Chondrocyte (in vitro differentiated cells): Measurements from ENCODE around the gene CREB5. TPM values are rescaled to one million over a fixed set of nuclear protein-coding genes. Genes with fewer than 3 reads are reported as not detected.
A peak's percentile ranks its signal among the peaks of the same experiment; 100 is the strongest.

ENCODE experiments used
- DNase-seq: peaks from one replicate; pipeline ENCODE4 v3.0.0; 2021; ENCODE audit warnings: mixed read lengths, low spot score
- H3K27ac Mint-ChIP-seq: one replicate; pipeline ENCODE4 v1.8.0; 2021; ENCODE audit warnings: mild to moderate bottlenecking, moderate library complexity, mixed read lengths; ENCODE audit not compliant: unreplicated experiment
- H3K27me3 Mint-ChIP-seq: 2 replicates; pipeline ENCODE4 v1.8.0; 2021; ENCODE audit warnings: low read depth, mixed read lengths
- H3K36me3 Mint-ChIP-seq: 2 replicates; pipeline ENCODE4 v1.8.0; 2021; ENCODE audit warnings: low read depth, mixed read lengths
- H3K4me1 Mint-ChIP-seq: 2 replicates; pipeline ENCODE4 v1.8.0; 2021; ENCODE audit warnings: low read depth, mild to moderate bottlenecking, mixed read lengths
- H3K4me3 Mint-ChIP-seq: one replicate; pipeline ENCODE4 v1.8.0; 2021; ENCODE audit warnings: mild to moderate bottlenecking, moderate library complexity, mixed read lengths; ENCODE audit not compliant: unreplicated experiment
- H3K9me3 Mint-ChIP-seq: 2 replicates; pipeline ENCODE4 v1.8.0; 2021; ENCODE audit warnings: low read depth, mixed read lengths
- CTCF ChIP-seq: fragments of 200-600 bp; sonication (generic); IDR thresholded peaks from 2 replicates; pipeline ENCODE4 v1.5.0; 2021; ENCODE audit warnings: antibody characterized with exemption, mild to moderate bottlenecking, moderate library complexity
- total RNA-seq: library from RNA; stranded (reverse); gene quantifications from 3 replicates; pipeline ENCODE4 v1.2.1, GENCODE V29; 2021

Gene CREB5
- total RNA-seq, 1 donor from 2014 or later, result 8.2 TPM

- Mint-ChIP-seq H3K27ac (peak overlapping the region; percentile 32), H3K27me3 (no peaks in the 10 kb centered on the region), H3K9me3 (no peaks in the 10 kb centered on the region), H3K4me1 (peaks cover 20% of the 10 kb centered on the region), H3K36me3 (no peaks in the 10 kb centered on the region), H3K4me3 (no peak overlapping the region)
- DNase-seq, result no peak
- no peak for TF ChIP-seq CTCF
Measured at GRCh38 chr7:28643584-28644340, 231.4 kb downstream of the CREB5 start.

GRCh38 chr7:28645866-28646265 lies 233.5 kb downstream of the CREB5 start:
- no peaks in the 10 kb centered on the region for H3K27me3 Mint-ChIP-seq
- no peak overlapping the region for H3K27ac Mint-ChIP-seq
- peaks cover 20% of the 10 kb centered on the region for H3K4me1 Mint-ChIP-seq
- H3K36me3 Mint-ChIP-seq, result no peaks in the 10 kb centered on the region
- no peak overlapping the region for H3K4me3 Mint-ChIP-seq
- no peaks in the 10 kb centered on the region for H3K9me3 Mint-ChIP-seq
- no peak for DNase-seq
- no peak for TF ChIP-seq CTCF

GRCh38 chr7:28646376-28647075 lies 234.2 kb downstream of the CREB5 start:
- no peak for DNase-seq
- no peaks in the 10 kb centered on the region for H3K9me3 Mint-ChIP-seq
- no peaks in the 10 kb centered on the region for H3K27me3 Mint-ChIP-seq
- H3K4me1 Mint-ChIP-seq, result peaks cover 20% of the 10 kb centered on the region
- no peak overlapping the region for H3K4me3 Mint-ChIP-seq
- H3K27ac Mint-ChIP-seq, result no peak overlapping the region
- no peak for TF ChIP-seq CTCF
- H3K36me3 Mint-ChIP-seq, result no peaks in the 10 kb centered on the region

GRCh38 chr7:28647076-28647421 lies 234.7 kb downstream of the CREB5 start:
- no peak for DNase-seq
- no peaks in the 10 kb centered on the region for H3K27me3 Mint-ChIP-seq
- no peaks in the 10 kb centered on the region for H3K9me3 Mint-ChIP-seq
- no peak overlapping the region for H3K4me3 Mint-ChIP-seq
- peaks cover 19% of the 10 kb centered on the region for H3K4me1 Mint-ChIP-seq
- H3K27ac Mint-ChIP-seq, result no peak overlapping the region
- H3K36me3 Mint-ChIP-seq, result no peaks in the 10 kb centered on the region
- TF ChIP-seq CTCF, result no peak

- no peak for TF ChIP-seq CTCF
- no peaks in the 10 kb centered on the region for H3K4me1 Mint-ChIP-seq
- no peaks in the 10 kb centered on the region for H3K27me3 Mint-ChIP-seq
- H3K27ac Mint-ChIP-seq, result no peak overlapping the region
- H3K9me3 Mint-ChIP-seq, result no peaks in the 10 kb centered on the region
- no peak overlapping the region for H3K4me3 Mint-ChIP-seq
- no peak for DNase-seq
- no peaks in the 10 kb centered on the region for H3K36me3 Mint-ChIP-seq
Measured at GRCh38 chr7:28649189-28649588, 236.9 kb downstream of the CREB5 start.
